H1 (cell line): ENCODE data around the gene OR11A1. TPM values are rescaled to one million over a fixed set of nuclear protein-coding genes. Genes with fewer than 3 reads are reported as not detected.

Experiments
- CTCF ChIA-PET: fragments of 300-600 bp; sonication (Branson Sonifier 250); formaldehyde crosslinking; loops from one replicate; lab custom pipeline; 2021; ENCODE audit not compliant: partially characterized antibody; lab: Charles Lee
- POLR2A ChIA-PET: fragments of 300-600 bp; sonication (Branson Sonifier 250); formaldehyde crosslinking; loops from one replicate; lab custom pipeline; 2021; ENCODE audit warnings: inconsistent platforms; ENCODE audit not compliant: partially characterized antibody; lab: Charles Lee
- DNase-seq, 2 experiments: peaks; one replicate each; pipeline versions ENCODE4 v3.0.0 to v3.0.0-alpha.2; 2010 to 2022; ENCODE audit warnings: low spot score in 2 of 2, low read depth in 1 of 2, mixed read lengths in 1 of 2
- FAIRE-seq: peaks from 2 replicates; lab custom pipeline; 2011; peaks lifted over from hg19 to GRCh38; lab: Jason Lieb, UNC
- H2AFZ ChIP-seq: 2 replicates; pipeline ENCODE4 v1.8.1; 2012; ENCODE audit warnings: low read length, inconsistent platforms
- H2AK5ac ChIP-seq: 2 replicates; pipeline ENCODE4 v1.6.1; 2013; ENCODE audit warnings: low read depth, low read length
- H2BK120ac ChIP-seq: replicated peaks from 2 replicates; pipeline ENCODE3; 2013; ENCODE audit warnings: low read depth, low read length, inconsistent platforms
- H2BK12ac ChIP-seq: 2 replicates; pipeline ENCODE4 v1.6.1; 2013; ENCODE audit warnings: low read depth, low read length
- H2BK15ac ChIP-seq: 2 replicates; pipeline ENCODE4 v1.6.1; 2013; ENCODE audit warnings: low read length
- H2BK20ac ChIP-seq: 2 replicates; pipeline ENCODE4 v1.6.1; 2013; ENCODE audit warnings: low read length
- H2BK5ac ChIP-seq: 2 replicates; pipeline ENCODE4 v1.6.1; 2013; ENCODE audit warnings: low read depth, low read length
- H3K14ac ChIP-seq: 2 replicates; pipeline ENCODE4 v1.6.1; 2013; ENCODE audit warnings: inconsistent platforms; ENCODE audit not compliant: insufficient read length
- H3K18ac ChIP-seq: 2 replicates; pipeline ENCODE4 v1.6.1; 2013; ENCODE audit warnings: low read length; ENCODE audit errors: extremely low read depth
- H3K23ac ChIP-seq: 2 replicates; pipeline ENCODE4 v1.6.1; 2013; ENCODE audit warnings: inconsistent platforms; ENCODE audit not compliant: insufficient read length
- H3K23me2 ChIP-seq: 2 replicates; pipeline ENCODE4 v1.6.1; 2013; ENCODE audit warnings: low read depth, low read length
- H3K27ac ChIP-seq: 2 replicates; pipeline ENCODE4 v1.6.1; 2011; ENCODE audit warnings: low read depth, low read length, inconsistent platforms
- H3K27me3 ChIP-seq, 4 experiments: replicated peaks in 1 of 4; 1 replicate in 1 of 4; 2 replicates in 3 of 4; pipeline versions ENCODE4 v1.6.1 to v1.8.1; 2011 to 2013; ENCODE audit warnings: low read length in 3 of 4, mild to moderate bottlenecking in 3 of 4, inconsistent platforms in 2 of 4, mixed read lengths in 2 of 4, moderate library complexity in 1 of 4; ENCODE audit not compliant: control insufficient read depth in 3 of 4, insufficient read depth in 3 of 4; ENCODE audit errors: extremely low read depth in 1 of 4
- H3K36me3 ChIP-seq, 4 experiments: 2 replicates each; pipeline versions ENCODE4 v1.6.1 to v1.8.1; 2011 to 2013; ENCODE audit warnings: mild to moderate bottlenecking in 4 of 4, low read length in 3 of 4, moderate library complexity in 2 of 4, control low read depth in 1 of 4, inconsistent platforms in 1 of 4; ENCODE audit not compliant: insufficient read depth in 4 of 4, control insufficient read depth in 2 of 4
- H3K4ac ChIP-seq: replicated peaks from 2 replicates; pipeline ENCODE3; 2013; ENCODE audit warnings: low read length, low read depth, mixed read lengths, inconsistent platforms; ENCODE audit not compliant: insufficient read length
- H3K4me1 ChIP-seq, 4 experiments: replicated peaks in 1 of 4; 1 replicate in 1 of 4; 2 replicates in 3 of 4; pipeline versions ENCODE4 v1.6.1 to v1.8.1; 2011 to 2013; ENCODE audit warnings: low read length in 3 of 4, inconsistent platforms in 2 of 4, mixed read lengths in 1 of 4; ENCODE audit not compliant: insufficient read depth in 4 of 4, control insufficient read depth in 3 of 4
- H3K4me2 ChIP-seq, 2 experiments: 2 replicates each; pipeline versions ENCODE4 v1.6.1 to v1.8.1; 2011 to 2013; ENCODE audit warnings: low read depth in 2 of 2, low read length in 2 of 2, control low read depth in 1 of 2, inconsistent platforms in 1 of 2, mild to moderate bottlenecking in 1 of 2; ENCODE audit not compliant: insufficient read depth in 1 of 2
- H3K4me3 ChIP-seq, 4 experiments: fragments of 200-600, 300-600 bp in 1 of 4; sonication (generic), shearing (Covaris generic), sonication (Bioruptor Twin) in 1 of 4; 2 replicates each; pipeline versions ENCODE4 v1.5.1 to v1.8.1; 2011 to 2016; ENCODE audit warnings: low read length in 4 of 4, low read depth in 3 of 4, control low read depth in 2 of 4, inconsistent platforms in 2 of 4, mild to moderate bottlenecking in 2 of 4, mixed read lengths in 1 of 4, moderate library complexity in 1 of 4; ENCODE audit not compliant: insufficient read depth in 2 of 4; ENCODE audit errors: extremely low read depth in 1 of 4
- H3K56ac ChIP-seq: replicated peaks from 2 replicates; pipeline ENCODE3; 2013; ENCODE audit warnings: low read depth, mild to moderate bottlenecking, mixed read lengths, low read length, inconsistent platforms; ENCODE audit not compliant: insufficient read length
- H3K79me1 ChIP-seq: 2 replicates; pipeline ENCODE4 v1.6.1; 2013; ENCODE audit warnings: low read depth, low read length, control low read depth
- H3K79me2 ChIP-seq, 2 experiments: 2 replicates each; pipeline versions ENCODE4 v1.6.1 to v1.8.1; 2012 to 2013; ENCODE audit warnings: low read length in 2 of 2, mild to moderate bottlenecking in 2 of 2, inconsistent platforms in 1 of 2; ENCODE audit not compliant: insufficient read depth in 2 of 2, control insufficient read depth in 1 of 2
- H3K9ac ChIP-seq, 4 experiments: replicated peaks in 1 of 4; 1 replicate in 1 of 4; 2 replicates in 3 of 4; pipeline versions ENCODE4 v1.6.1 to v1.8.1; 2011 to 2013; ENCODE audit warnings: low read depth in 3 of 4, low read length in 3 of 4, control low read depth in 2 of 4, mild to moderate bottlenecking in 2 of 4, moderate library complexity in 2 of 4, inconsistent platforms in 1 of 4; ENCODE audit errors: extremely low read depth in 1 of 4
- H3K9me3 ChIP-seq, 2 experiments: 2 replicates each; pipeline versions ENCODE4 v1.6.1 to v1.8.1; 2012 to 2013; ENCODE audit warnings: mild to moderate bottlenecking in 2 of 2, moderate library complexity in 2 of 2, control low read depth in 1 of 2, inconsistent platforms in 1 of 2, low read depth in 1 of 2, low read length in 1 of 2, mixed read lengths in 1 of 2; ENCODE audit not compliant: insufficient read depth in 2 of 2
- H4K20me1 ChIP-seq, 2 experiments: replicated peaks in 1 of 2; 2 replicates each; pipeline versions ENCODE3 to v1.8.1; 2011 to 2013; ENCODE audit warnings: inconsistent platforms in 2 of 2, low read length in 2 of 2, mild to moderate bottlenecking in 1 of 2; ENCODE audit not compliant: insufficient read depth in 2 of 2, control insufficient read depth in 1 of 2
- H4K5ac ChIP-seq: 2 replicates; pipeline ENCODE4 v1.6.1; 2013; ENCODE audit warnings: low read length, low read depth, mixed read lengths, inconsistent platforms; ENCODE audit not compliant: insufficient read length
- H4K8ac ChIP-seq: 2 replicates; pipeline ENCODE4 v1.8.0; 2013; ENCODE audit warnings: mild to moderate bottlenecking, moderate library complexity, low read length, inconsistent platforms; ENCODE audit not compliant: insufficient read depth; ENCODE audit errors: extremely low read depth
- H4K91ac ChIP-seq: replicated peaks from 2 replicates; pipeline ENCODE3; 2013; ENCODE audit warnings: low read length, mixed read lengths, inconsistent platforms; ENCODE audit not compliant: insufficient read length
- BACH1 ChIP-seq: IDR thresholded peaks from 2 replicates; pipeline ENCODE4 v1.6.1; 2012; ENCODE audit warnings: low read length, improper control_type of control experiment
- BCL11A ChIP-seq, 2 experiments: IDR thresholded peaks; one replicate each; pipeline ENCODE4 v1.6.1; 2011; ENCODE audit warnings: low read depth in 2 of 2, low read length in 2 of 2, mild to moderate bottlenecking in 2 of 2
- HDAC6 ChIP-seq: IDR thresholded peaks from one replicate; pipeline ENCODE4 v1.7.1; 2012; ENCODE audit warnings: low read depth, mild to moderate bottlenecking, inconsistent platforms, low read length, moderate library complexity
- SIRT6 ChIP-seq: IDR thresholded peaks from one replicate; pipeline ENCODE4 v1.7.1; 2012; ENCODE audit warnings: low read length, inconsistent platforms
- SP2 ChIP-seq: IDR thresholded peaks from 2 replicates; pipeline ENCODE4 v1.6.1; 2012; ENCODE audit warnings: mild to moderate bottlenecking, low read length, inconsistent platforms
- polyA plus RNA-seq, 7 experiments: library from polyadenylated mRNA; depleted of rRNA in 3 of 7; stranded (reverse) in 5 of 7; unstranded in 2 of 7; fragments of >200 nt in 5 of 7; fragments of 200-250 nt in 2 of 7; gene quantifications; 1 replicate in 5 of 7; 2 replicates in 1 of 7; 4 replicates in 1 of 7; pipeline versions ENCODE4 v1.2.1 to v1.2.3, GENCODE V29; 2011 to 2013; ENCODE audit warnings: missing spikeins in 2 of 7, mixed read lengths in 2 of 7
- total RNA-seq: library from RNA; stranded (reverse); fragmentation: NEBNext Ultra II Directional; extraction: Animal tissue kit (Norgen Biotek cat#: 25700); gene quantifications from 2 replicates; pipeline ENCODE4 v1.2.1, GENCODE V29; 2021

The OR11A1 gene
- total and polyA plus RNA-seq, 2 of the 8 experiments (the other 6 are each of a cell fraction or from before 2014, with no cell fraction given) = not detected

DNA sequence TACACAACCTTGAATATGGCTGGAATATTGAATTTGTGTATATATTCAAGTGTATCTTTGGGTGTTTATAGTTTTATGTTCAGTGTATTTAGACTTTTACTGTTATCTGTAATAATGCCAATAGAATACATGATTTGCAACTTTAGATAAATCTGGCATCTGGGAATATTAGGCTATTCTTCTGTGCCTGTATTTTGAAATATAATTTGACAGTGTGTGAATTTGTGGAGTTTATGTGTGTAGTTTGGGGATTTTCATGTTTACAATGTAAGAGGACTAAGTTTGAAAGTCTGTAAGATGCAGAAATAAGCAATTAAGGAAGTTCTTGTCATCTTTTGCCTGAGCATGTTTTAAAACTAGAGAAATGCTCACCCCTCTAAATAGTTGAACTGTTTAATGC, 17.9 kb downstream of the OR11A1 start, which contains the start of gene OR10C1:
Gene OR10C1 (plus strand): TSS at position 301 of the 400 bp plus-strand sequence. CDS start 710 bp downstream, outside the sequence.
- Histone ChIP-seq H3K27ac (no peak within 1 kb of the TSS), H3K4ac (no peak within 1 kb of the TSS), H3K4me2 (no peak within 1 kb of the TSS), H3K4me1 (peaks cover 0 to 2% (median 0%) of the 10 kb centered on the region in 4 experiments; a peak in 1 of 7 replicates), H3K27me3 (no peaks in the 10 kb centered on the region), H4K8ac (no peak within 1 kb of the TSS), H3K56ac (no peak within 1 kb of the TSS), H3K79me2 (no peaks in the 10 kb centered on the region), H2BK120ac (no peak within 1 kb of the TSS), H3K18ac (no peak within 1 kb of the TSS), H2BK5ac (no peak within 1 kb of the TSS), H2BK20ac (no peak within 1 kb of the TSS), H2BK12ac (no peak within 1 kb of the TSS), H2AK5ac (no peak within 1 kb of the TSS), H4K5ac (no peak within 1 kb of the TSS), H3K23ac (no peak within 1 kb of the TSS), H3K9ac (no peak within 1 kb of the TSS), H3K23me2 (no peaks in the 10 kb centered on the region; the same call in 1 of the 2 replicates), H3K4me3 (no peak within 1 kb of the TSS), H2BK15ac (no peak within 1 kb of the TSS), H3K36me3 (no peaks in the 10 kb centered on the region), H3K14ac (no peak within 1 kb of the TSS), H3K9me3 (no peaks in the 10 kb centered on the region), H4K91ac (no peak within 1 kb of the TSS), H3K79me1 (no peaks in the 10 kb centered on the region), H4K20me1 (no peaks in the 10 kb centered on the region), H2AFZ (no peak within 1 kb of the TSS)
- ChIA-PET CTCF (interaction anchor here (0.7 kb wide), 1 partner anchor 164 kb away, joined by 3 read pairs; no protein-coding TSS in a partner anchor), POLR2A (no interaction called here)
- DNase-seq (no peak), FAIRE-seq (no peak)
- TF ChIP-seq SIRT6 (no peak), BACH1 (no peak), HDAC6 (no peak), SP2 (no peak), BCL11A (IDR thresholded peaks at IDR 0.05; ENCODE audit: low read depth in 2 of 2, low read length in 2 of 2) (no peak)
